AG09309 (cell line): ENCODE data around the gene DOHH.

Experiments
- DNase-seq: peaks from one replicate; pipeline ENCODE4 v3.0.0-alpha.2; 2010; ENCODE audit warnings: low read depth
- H3K4me3 ChIP-seq: 2 replicates; pipeline ENCODE4 v1.5.1; 2011; ENCODE audit warnings: mild to moderate bottlenecking, low read depth, low read length, moderate library complexity; ENCODE audit not compliant: control insufficient read depth
- TF ChIP-seq, protein P1 (sequence below): IDR thresholded peaks from 2 replicates; pipeline ENCODE4 v1.5.1; 2011; ENCODE audit warnings: mild to moderate bottlenecking, low read depth, low read length, inconsistent platforms; ENCODE audit not compliant: insufficient read depth, control insufficient read depth; ENCODE audit errors: missing control alignments

The DOHH gene

DNA sequence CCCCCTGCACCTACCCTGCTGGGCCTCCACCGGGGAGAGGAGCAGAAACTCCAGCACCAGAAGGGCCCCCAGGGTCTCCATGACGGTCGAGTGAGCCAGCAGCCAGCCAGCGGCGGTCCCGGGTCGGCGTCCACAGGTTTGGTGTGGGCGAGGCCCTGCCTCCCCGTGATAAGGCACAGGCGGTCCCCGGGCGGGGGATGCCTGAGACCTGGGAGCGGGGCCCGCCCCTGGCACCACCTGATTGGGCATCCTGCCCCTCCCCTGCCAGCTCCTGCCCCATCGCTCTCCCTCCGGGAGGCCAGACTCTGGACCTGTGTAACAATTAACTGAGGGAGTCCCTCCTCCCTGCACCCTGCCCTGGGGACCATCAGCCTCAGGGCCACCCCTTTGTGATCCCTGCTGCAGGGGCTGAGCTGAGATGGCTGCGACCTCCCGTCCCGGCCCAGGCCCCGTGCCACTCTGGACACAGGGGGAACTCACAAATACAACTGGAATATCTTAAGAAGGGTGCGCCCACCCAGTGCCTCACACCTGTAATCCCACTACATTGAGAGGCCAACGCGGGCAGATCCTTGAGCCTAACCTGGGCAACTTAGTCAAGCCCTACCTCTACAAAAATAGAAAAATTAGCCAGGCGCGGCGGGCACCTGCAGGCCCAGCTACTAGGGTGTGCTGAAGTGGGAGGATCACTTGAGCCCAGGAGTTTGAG is 19.9 kb downstream of the DOHH start, which contains the start of gene SMIM24:
Gene SMIM24 (minus strand): TSS at position 143 of the 709 bp plus-strand sequence. CDS start 62 bp downstream, at position 81.
- TF ChIP-seq, protein P1, sequence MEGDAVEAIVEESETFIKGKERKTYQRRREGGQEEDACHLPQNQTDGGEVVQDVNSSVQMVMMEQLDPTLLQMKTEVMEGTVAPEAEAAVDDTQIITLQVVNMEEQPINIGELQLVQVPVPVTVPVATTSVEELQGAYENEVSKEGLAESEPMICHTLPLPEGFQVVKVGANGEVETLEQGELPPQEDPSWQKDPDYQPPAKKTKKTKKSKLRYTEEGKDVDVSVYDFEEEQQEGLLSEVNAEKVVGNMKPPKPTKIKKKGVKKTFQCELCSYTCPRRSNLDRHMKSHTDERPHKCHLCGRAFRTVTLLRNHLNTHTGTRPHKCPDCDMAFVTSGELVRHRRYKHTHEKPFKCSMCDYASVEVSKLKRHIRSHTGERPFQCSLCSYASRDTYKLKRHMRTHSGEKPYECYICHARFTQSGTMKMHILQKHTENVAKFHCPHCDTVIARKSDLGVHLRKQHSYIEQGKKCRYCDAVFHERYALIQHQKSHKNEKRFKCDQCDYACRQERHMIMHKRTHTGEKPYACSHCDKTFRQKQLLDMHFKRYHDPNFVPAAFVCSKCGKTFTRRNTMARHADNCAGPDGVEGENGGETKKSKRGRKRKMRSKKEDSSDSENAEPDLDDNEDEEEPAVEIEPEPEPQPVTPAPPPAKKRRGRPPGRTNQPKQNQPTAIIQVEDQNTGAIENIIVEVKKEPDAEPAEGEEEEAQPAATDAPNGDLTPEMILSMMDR = no peak
- no peak for DNase-seq
- no peak within 1 kb of the TSS for H3K4me3 ChIP-seq

DNA sequence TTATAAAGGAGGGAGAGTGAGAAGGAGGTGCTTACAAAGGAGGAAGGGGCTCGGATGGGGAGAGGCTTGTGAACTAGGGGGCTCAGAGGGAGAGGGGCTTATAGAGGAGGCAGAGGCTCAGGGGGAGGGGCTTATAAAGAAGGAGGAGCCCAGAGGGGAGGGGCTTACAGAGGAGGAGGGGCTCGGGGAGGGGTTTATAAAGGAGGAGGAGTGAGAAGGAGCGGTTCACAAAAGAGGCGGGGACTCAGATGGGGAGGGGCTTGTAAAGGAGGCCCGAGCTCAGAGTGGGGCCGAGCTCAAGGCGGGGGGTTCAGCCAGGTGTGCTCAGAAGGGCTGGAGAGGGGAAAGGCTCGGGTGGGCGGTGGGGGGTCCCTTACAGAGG is 20.6 kb downstream of the DOHH start:
- TF ChIP-seq, protein P1 = no peak
- H3K4me3 ChIP-seq = no peak overlapping the region
- DNase-seq = no peak

DNA sequence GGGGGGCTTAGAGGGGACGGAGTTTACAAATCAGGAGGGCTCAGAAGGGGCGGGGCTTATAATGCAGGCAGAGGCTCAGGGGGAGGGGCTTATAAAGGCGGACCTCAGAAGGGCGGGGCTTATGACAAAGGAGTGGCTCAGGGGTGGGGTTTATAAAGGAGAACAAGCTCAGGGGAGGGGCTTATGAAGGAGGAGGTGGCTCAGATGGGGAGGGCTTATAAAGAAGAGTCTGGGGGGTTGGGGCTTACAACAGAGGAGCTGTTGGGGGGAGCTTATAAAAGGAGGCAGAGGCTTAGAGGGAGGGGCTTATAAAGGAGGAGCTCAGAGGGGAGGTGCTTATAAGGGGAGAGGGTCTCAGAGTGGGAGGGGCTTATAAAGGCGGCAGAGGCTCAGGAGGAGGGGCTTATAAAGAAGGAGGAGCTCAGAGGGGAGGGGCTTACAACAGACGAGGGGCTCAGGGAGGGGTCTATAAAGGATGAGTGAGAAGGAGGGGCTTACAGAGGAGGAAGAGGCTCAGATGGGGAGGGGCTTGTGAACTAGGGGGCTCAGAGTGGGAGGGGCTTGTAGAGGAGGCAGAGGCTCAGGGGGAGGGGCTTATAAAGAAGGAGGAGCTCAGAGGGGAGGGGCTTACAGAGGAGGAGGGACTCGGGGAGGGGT is 21.2 kb downstream of the DOHH start:
- TF ChIP-seq, protein P1 = no peak
- H3K4me3 ChIP-seq = no peak overlapping the region
- DNase-seq = no peak

DNA sequence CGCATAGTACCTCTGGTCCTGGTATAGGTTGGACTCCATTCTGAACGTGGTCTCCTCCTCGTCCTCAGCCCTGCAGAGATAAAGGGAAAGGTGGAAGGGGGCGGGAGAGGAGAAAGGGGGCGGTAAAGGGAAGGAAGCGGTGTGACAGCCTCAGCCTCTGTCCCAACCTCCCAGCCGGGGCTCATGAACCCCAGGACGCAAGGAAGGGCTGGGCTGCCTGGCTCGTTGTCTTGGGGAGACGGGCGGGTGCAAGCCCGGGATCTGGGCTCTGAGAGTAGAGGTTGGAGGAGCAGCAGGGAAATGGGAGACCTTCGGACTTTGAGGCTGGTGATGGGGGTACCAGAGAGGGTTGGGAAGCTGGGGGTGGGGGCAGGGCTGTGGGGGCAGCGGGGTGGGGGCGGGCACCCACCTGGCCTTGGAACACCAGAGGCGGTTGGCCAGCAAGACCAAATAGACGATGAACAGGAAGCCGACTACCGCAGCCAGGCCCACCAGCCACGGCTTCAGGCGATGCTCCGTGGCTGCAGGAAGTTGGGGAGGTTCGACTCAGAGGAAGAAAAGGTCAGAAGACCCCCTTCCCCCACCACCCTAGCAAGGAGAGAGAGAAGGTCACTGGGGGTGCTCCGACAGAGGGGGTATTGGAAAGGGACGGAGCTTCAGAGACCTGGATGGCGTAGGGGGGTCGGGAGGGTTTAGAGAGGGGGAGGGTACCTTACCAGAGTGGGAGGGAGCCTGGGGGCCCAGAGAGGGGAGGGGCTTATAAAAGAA is 21.9 kb downstream of the DOHH start:
- TF ChIP-seq, protein P1 = no peak
- H3K4me3 ChIP-seq = no peak overlapping the region
- DNase-seq = no peak

DNA sequence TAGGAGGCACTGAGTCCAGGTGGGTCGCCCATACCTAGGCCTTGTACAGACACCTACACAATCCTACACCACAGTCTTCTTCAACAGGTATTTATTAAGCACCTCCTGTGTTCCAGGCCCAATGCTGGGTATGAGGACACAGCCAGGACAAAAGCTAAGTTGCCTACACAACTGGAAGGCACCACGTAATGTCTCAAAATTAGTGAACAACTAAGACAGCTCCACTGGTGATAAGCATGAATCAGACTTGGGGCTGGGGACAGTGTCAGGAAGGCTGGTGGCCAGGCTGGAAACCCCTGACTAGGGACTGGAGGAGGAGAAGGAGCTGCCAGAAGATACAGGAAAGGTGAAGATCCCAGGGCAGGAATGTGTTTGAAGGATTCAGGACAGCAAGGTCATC is 22.5 kb downstream of the DOHH start:
- no peak overlapping the region for H3K4me3 ChIP-seq
- TF ChIP-seq, protein P1 = no peak
- DNase-seq = no peak

DNA sequence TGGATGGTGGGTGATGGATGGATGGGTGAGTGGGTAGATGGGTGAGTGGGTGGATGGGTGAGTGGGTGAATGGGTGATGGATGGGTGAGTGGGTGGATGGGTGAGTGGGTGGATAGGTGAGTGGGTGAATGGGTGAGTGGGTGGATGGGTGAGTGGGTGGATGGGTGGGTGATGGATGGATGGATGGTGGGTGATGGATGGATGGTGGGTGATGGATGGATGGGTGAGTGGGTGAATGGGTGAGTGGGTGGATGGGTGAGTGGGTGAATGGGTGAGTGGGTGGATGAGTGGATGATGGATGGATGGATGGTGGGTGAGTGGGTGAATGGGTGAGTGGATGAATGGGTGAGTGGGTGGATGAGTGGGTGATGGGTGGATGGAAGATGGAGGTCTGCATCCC is 23.0 kb downstream of the DOHH start:
- DNase-seq = no peak
- TF ChIP-seq, protein P1 = no peak
- H3K4me3 ChIP-seq = no peak overlapping the region
